Subcutaneous adipose tissue (tissue), 4 donors: ENCODE data around the gene TOMM40L. TPM values are rescaled to one million over a fixed set of nuclear protein-coding genes. Genes with fewer than 3 reads are reported as not detected.

Experiments
- total RNA-seq, 4 donors: library from RNA; depleted of rRNA; stranded (reverse); fragments of >200 nt; gene quantifications; one replicate each; pipeline ENCODE4 v1.1.0, GENCODE V29; 2016
- TF ChIP-seq, protein P1 (sequence below): fragments of 450-650 bp; IDR thresholded peaks from one replicate; pipeline ENCODE4 v1.5.1; 2016; ENCODE audit warnings: low read depth, mild to moderate bottlenecking, control low read depth, antibody characterized with exemption, moderate library complexity

TOMM40L gene
- total RNA-seq, 4 donors from 2014 or later = 7.5 to 10.6 (median 9.9) TPM

DNA sequence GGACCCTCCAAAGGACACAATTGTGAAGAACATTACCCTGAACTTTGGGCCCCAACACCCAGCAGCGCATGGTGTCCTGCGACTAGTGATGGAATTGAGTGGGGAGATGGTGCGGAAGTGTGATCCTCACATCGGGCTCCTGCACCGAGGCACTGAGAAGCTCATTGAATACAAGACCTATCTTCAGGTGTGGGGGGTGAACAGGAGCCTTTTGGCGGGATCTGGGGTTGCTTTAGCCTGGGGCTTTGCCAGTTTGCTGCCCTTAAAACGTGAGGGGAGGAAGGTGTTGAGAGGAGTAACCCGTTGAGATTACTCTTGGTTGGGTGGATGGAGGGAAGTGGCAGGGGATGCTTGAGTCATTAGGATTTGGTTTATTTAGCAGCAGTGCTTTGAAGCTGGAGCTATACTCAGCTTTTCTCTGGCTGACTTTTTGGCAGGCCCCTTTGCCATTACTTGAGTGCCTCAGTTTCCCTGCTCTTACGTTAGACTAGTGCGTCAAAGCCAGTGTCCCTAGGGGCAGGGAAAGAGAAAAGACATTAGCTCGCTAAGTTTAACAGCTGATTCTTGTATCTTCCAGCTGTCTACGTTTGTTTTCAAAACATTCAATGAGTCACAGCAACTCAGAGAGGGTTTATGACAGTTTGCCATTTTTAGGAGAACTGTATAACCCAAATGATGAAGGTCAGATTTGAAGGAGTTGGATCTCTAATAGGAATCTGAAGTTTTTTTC, 19.3 kb upstream of the TOMM40L start:
- TF ChIP-seq, protein P1, sequence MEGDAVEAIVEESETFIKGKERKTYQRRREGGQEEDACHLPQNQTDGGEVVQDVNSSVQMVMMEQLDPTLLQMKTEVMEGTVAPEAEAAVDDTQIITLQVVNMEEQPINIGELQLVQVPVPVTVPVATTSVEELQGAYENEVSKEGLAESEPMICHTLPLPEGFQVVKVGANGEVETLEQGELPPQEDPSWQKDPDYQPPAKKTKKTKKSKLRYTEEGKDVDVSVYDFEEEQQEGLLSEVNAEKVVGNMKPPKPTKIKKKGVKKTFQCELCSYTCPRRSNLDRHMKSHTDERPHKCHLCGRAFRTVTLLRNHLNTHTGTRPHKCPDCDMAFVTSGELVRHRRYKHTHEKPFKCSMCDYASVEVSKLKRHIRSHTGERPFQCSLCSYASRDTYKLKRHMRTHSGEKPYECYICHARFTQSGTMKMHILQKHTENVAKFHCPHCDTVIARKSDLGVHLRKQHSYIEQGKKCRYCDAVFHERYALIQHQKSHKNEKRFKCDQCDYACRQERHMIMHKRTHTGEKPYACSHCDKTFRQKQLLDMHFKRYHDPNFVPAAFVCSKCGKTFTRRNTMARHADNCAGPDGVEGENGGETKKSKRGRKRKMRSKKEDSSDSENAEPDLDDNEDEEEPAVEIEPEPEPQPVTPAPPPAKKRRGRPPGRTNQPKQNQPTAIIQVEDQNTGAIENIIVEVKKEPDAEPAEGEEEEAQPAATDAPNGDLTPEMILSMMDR = no peak

DNA sequence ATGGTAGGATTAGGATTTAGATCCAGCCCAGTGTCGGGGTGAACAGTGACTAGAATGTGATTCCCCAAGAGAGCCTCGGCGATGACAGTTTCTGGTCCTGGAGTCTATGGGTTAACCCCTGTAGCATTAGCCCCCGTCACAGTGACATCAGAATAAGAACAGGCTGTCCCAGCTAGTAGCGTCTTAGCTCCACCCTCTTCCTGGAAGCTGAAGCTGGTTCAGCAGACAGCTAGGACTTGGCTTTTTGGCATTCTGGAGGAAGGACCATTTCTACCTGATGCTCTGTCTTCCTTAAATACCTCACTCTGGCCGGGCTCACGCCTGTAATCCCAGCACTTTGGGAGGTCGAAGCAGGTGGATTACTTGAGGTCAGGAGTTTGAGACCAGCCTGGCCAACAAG, 18.7 kb upstream of the TOMM40L start:
- TF ChIP-seq, protein P1 = no peak

DNA sequence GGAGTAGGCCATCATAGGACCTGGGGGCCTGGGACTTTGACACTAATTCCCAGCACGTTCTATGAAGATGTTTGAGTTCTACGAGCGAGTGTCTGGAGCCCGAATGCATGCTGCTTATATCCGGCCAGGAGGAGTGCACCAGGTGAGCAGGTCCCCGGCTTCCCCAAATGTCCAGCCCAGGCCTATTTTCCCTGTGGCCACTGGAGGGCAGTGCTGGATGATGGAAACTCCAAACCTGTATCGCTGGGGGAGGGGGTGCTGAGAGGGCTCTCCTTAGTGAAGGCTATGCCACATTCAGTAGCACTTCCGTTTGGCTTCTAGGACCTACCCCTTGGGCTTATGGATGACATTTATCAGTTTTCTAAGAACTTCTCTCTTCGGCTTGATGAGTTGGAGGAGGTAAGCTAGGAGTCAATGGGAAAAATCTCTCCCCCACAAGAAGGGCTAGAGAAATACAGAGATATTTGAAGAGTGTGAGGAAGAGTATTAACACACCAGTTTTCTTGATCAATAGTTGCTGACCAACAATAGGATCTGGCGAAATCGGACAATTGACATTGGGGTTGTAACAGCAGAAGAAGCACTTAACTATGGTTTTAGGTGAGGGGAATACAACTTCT, 16.0 kb upstream of the TOMM40L start:
- TF ChIP-seq, protein P1 = no peak

DNA sequence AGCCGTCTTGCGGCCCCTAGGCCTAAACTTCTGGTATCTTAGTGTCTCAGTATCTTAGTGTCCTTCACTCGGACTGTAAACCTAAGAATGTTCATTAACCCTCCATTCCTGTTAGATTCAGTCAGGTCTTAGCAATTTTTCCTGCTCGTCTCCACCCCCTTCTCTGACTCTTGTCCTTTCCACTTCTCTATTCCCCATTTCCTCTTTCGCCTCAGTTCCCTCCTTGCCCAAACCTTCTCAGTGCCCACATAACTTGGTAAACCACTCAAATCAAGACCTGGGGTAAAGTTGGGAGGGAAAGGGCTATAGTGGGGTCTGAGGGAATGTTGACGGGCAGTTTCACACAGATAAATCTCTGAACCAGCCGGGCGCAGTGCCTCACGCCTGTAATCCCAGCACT, 11.5 kb upstream of the TOMM40L start:
- TF ChIP-seq, protein P1 = no peak

DNA sequence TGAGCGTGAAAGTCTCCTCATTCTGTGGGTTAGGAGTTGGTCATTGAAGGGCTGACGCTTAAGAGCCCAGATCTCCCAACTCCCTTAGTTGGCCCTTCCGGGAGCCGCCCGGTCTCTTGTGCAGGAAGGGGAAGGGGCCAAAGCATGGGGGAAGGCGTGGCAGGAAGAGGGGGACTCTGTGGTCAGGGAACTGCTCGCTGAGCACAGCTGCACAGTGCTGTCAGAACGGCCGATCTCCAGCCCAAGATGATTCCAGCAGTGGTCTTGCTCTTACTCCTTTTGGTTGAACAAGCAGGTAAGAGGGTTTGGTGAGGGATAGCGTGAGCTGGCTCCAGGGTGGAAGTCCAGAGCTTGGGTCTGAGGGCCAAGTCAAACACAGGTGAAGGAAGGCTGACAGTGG, 10.8 kb upstream of the TOMM40L start, which contains the start of gene FCER1G:
Gene FCER1G (plus strand): TSS at position 220 of the 400 bp plus-strand sequence. CDS start 27 bp downstream, at position 247.
- TF ChIP-seq, protein P1 = no peak

DNA sequence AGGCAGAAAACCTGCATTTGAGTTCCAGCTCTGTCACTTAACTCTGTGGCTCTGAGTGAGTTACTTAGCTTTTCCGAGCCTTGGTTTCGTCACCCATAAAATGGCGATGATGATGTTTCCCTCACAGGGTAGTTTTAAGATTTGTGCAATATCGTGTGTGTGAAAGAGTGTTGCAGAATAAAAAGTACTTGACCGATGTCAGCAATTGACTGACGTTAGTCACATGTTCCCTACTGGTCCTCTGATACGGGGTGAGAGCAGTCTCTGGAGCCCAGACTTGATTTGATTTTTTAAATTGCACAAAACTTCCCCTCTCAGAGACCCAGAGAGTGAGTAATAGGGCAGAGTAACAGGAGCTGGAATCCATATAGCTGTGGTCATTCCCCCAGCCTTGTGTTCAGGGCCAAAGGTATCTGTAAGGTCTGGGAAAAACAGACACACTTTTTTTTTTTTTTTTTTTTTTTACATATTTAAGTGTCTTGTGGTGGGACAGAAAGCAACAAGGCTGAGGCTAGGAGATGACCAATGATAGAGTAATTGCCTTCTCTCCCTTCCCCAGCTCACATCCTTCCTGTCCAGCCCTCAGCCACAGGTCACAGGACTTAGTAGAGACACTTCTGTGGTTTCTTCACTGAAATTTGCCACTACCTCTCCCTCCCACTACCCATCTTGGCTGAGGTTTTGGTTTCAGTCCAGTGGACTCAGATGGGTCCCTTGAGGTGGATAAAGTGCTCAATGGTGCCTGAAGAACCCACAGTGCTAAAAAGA, 8.7 kb upstream of the TOMM40L start:
- TF ChIP-seq, protein P1 = no peak

DNA sequence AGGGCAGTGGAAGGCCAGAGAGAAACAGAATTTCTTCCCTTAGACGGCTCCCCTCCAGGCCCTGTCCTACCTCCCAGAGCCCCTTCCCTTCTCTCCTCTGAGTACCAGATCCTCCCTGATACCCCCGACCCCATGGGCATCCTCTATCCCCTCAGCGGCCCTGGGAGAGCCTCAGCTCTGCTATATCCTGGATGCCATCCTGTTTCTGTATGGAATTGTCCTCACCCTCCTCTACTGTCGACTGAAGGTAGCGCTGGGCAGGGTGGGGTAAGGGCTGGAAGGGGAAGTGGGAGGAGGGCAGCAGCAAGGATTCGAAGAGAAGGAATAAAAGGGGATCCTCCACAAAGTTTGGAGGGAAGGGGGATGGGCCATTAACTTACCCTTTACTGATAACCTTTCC, 8.0 kb upstream of the TOMM40L start:
- TF ChIP-seq, protein P1 = no peak
